Kidney epithelial cell (primary cell): ENCODE measurements around the gene ERC2. TPM values are rescaled to one million over a fixed set of nuclear protein-coding genes. Genes with fewer than 3 reads are reported as not detected.

Experiments
- DNase-seq: peaks from one replicate; pipeline ENCODE4 v3.0.0-alpha.2; 2010; ENCODE audit warnings: low read depth
- H3K27me3 ChIP-seq: 2 replicates; pipeline ENCODE4 v1.6.0; 2011; ENCODE audit warnings: low read length; ENCODE audit not compliant: control insufficient read depth, insufficient read depth
- H3K36me3 ChIP-seq: 2 replicates; pipeline ENCODE4 v1.5.1; 2011; ENCODE audit warnings: low read length; ENCODE audit not compliant: control insufficient read depth, insufficient read depth
- H3K4me3 ChIP-seq: 2 replicates; pipeline ENCODE4 v1.5.1; 2011; ENCODE audit warnings: low read depth, mild to moderate bottlenecking, control low read depth, low read length
- CTCF ChIP-seq: IDR thresholded peaks from 2 replicates; pipeline ENCODE4 v1.5.1; 2011; ENCODE audit warnings: mild to moderate bottlenecking, moderate library complexity, low read length, control low read depth, inconsistent platforms; ENCODE audit not compliant: insufficient read depth, poor library complexity, severe bottlenecking
- total RNA-seq: library from RNA; depleted of rRNA; stranded (reverse); fragments of >200 nt; gene quantifications from 2 replicates; pipeline ENCODE4 v1.2.3, GENCODE V29; 2015

The ERC2 gene
- total RNA-seq, 1 donor from 2014 or later: 17.0 TPM

DNA sequence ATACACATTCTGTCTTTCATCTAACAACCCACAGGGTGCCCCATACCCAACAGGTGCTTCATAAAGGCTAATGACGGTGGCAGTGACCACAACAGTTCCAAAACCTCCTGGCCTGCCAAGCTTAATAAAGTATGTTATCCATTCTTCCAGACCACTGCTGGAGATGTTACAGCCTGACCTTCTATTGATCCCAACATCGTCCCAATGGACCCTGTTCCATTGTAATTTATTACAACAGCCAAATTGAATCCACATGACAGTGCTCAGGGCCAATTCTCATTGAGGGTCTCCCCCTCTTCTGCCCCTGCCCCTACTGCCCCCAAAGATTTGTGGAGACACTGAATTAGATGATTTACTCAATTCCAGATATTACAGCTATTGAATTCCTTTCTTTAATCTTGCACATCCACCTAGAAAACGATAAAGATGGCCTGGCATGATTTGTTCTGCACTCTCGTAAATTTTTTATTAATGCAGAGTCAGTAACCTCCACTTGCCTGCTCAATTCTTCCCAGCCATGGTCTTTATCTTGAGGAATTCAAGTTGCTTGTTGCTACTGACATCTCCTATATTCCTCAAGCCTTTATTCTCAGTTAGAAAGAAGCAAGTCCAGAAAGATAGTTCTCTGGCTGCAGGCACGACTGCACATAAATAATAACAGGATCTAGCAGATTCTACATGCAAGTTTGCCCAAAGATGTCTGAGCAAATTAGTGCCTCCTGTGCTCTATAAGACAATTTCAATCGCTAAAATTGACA is 407.6 kb downstream of the ERC2 start:
- H3K36me3 ChIP-seq: no peaks in the 10 kb centered on the region
- no peaks in the 10 kb centered on the region for H3K27me3 ChIP-seq
- no peak for DNase-seq
- no peak for TF ChIP-seq CTCF
- H3K4me3 ChIP-seq: no peak overlapping the region

DNA sequence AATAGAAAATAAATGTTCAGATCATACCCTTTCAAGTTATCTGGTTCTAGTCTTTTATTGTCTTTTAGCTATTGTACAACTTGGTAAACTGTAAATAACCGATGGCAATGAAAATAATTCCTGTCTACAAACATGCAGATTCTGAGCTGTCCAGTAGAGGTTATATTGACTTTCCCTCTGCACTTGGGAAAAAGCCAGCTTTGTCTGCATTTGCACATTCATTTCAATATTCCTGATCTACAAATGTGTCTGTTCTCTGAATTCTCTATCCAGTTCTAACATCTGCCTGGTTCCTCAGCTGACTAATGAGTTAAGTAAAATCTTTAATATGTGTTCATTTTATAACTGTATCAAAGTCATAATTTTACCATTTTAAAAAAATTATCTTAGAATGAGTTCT is 408.5 kb downstream of the ERC2 start:
- H3K27me3 ChIP-seq: no peaks in the 10 kb centered on the region
- no peak for TF ChIP-seq CTCF
- no peak overlapping the region for H3K4me3 ChIP-seq

DNA sequence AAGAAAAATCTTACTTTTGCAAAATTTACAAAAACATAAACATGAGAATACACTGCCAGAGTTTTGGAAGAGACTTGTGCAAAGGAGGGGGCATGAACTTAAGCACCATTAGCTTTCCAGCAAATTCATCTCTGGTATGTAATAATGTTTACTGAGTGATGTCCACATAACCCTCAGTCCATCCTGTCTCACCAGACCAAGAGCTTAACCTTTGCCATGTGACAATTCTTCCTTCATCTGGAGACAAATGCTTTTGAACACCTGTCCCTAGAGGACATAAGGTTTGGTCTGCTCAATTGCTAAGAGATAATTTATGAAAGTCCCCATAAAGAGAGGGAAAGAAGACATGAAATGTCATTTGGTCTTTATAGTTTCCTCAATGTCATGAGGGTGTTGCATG is 412.3 kb downstream of the ERC2 start:
- H3K27me3 ChIP-seq: no peaks in the 10 kb centered on the region
- no peak for TF ChIP-seq CTCF
- no peak for DNase-seq
- H3K4me3 ChIP-seq: no peak overlapping the region
- H3K36me3 ChIP-seq: no peaks in the 10 kb centered on the region

More for the DNA sequence above, 408.5 kb downstream of the ERC2 start:
- DNase-seq: no peak
- H3K36me3 ChIP-seq: no peaks in the 10 kb centered on the region

DNA sequence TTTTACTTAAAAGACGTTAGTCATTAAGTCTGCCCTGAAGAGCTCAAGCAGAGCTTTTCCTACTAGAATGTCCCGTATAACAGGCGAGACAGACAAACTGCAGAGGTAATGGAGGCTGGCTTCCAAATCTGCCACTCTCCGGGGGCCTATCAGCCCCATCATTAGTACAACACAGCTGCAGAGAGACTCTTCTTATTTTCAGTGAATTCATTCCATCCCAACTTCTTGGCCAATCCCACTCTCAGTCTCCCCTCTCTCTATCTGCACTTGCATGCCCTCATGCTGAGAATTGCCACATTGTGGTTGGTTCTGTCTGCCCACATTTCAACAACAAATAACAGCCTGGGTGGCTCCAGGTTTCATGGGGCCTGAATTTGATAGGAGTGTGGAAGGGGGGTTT is 412.7 kb downstream of the ERC2 start:
- Histone ChIP-seq H3K4me3 (no peak overlapping the region), H3K27me3 (no peaks in the 10 kb centered on the region), H3K36me3 (no peaks in the 10 kb centered on the region)
- DNase-seq: no peak
- TF ChIP-seq CTCF: no peak

GRCh38 chr3:56054844-56055243 is 413.4 kb downstream of the ERC2 start:
- no peaks in the 10 kb centered on the region for H3K27me3 ChIP-seq
- H3K36me3 ChIP-seq: no peaks in the 10 kb centered on the region
- no peak for DNase-seq
- H3K4me3 ChIP-seq: no peak overlapping the region
- no peak for TF ChIP-seq CTCF

- TF ChIP-seq CTCF: no peak
- Histone ChIP-seq H3K27me3 (no peaks in the 10 kb centered on the region), H3K36me3 (no peaks in the 10 kb centered on the region), H3K4me3 (no peak overlapping the region)
- no peak for DNase-seq
These were observed 414.5 kb downstream of the ERC2 start for GRCh38 chr3:56053727-56054126.
